Smooth muscle cell (in vitro differentiated cells): Measurements from ENCODE around the gene RNF217. TPM values are rescaled to one million over a fixed set of nuclear protein-coding genes. Genes with fewer than 3 reads are reported as not detected.
A peak's percentile ranks its signal among the peaks of the same experiment; 100 is the strongest.

ENCODE experiments used
- DNase-seq: peaks from one replicate; lab custom pipeline; 2025; ENCODE audit not compliant: unreplicated experiment; lab: John Stamatoyannopoulos, UW
- H2AFZ ChIP-seq: fragments of 200-600 bp; sonication (generic); 2 replicates; pipeline ENCODE4 v1.6.0; 2016; ENCODE audit warnings: antibody characterized with exemption, low read depth, mild to moderate bottlenecking
- H3F3A ChIP-seq: fragments of 200-600 bp; sonication (generic); 2 replicates; pipeline ENCODE4 v1.6.0; 2017; ENCODE audit warnings: antibody characterized with exemption, low read depth
- H3K27ac ChIP-seq: fragments of 200-600 bp; sonication (generic); 2 replicates; pipeline ENCODE4 v1.5.1; 2016; ENCODE audit warnings: low read depth, mild to moderate bottlenecking
- H3K27me3 ChIP-seq: fragments of 200-600 bp; sonication (generic); 2 replicates; pipeline ENCODE4 v1.6.1; 2016; ENCODE audit warnings: low read depth, mild to moderate bottlenecking
- H3K36me3 ChIP-seq: fragments of 200-600 bp; sonication (generic); 2 replicates; pipeline ENCODE4 v1.5.1; 2016; ENCODE audit warnings: low read depth
- H3K4me1 ChIP-seq: fragments of 200-600 bp; sonication (generic); 2 replicates; pipeline ENCODE4 v1.5.1; 2016; ENCODE audit warnings: low read depth
- H3K4me2 ChIP-seq: fragments of 200-600 bp; sonication (generic); 2 replicates; pipeline ENCODE4 v1.6.0; 2016; ENCODE audit warnings: mild to moderate bottlenecking
- H3K4me3 ChIP-seq: fragments of 200-600 bp; sonication (generic); 2 replicates; pipeline ENCODE4 v1.5.1; 2016; ENCODE audit warnings: mild to moderate bottlenecking
- H3K79me2 ChIP-seq: fragments of 200-600 bp; sonication (generic); 2 replicates; pipeline ENCODE4 v1.6.0; 2016; ENCODE audit warnings: low read depth, mild to moderate bottlenecking
- H3K9ac ChIP-seq: fragments of 200-600 bp; sonication (generic); 2 replicates; pipeline ENCODE4 v1.6.0; 2016; ENCODE audit warnings: low read depth
- H3K9me3 ChIP-seq: fragments of 200-600 bp; sonication (generic); replicated peaks from 2 replicates; pipeline ENCODE4 v1.5.1; 2016; ENCODE audit warnings: low read depth
- H4K20me1 ChIP-seq: fragments of 200-600 bp; sonication (generic); 2 replicates; pipeline ENCODE4 v1.6.0; 2016; ENCODE audit warnings: low read depth
- WGBS: methylation state at CpG from one replicate; pipeline ENCODE4 v1.1.7; 2016; ENCODE audit warnings: low lambda C conversion rate; 5-methylcytosine and 5-hydroxymethylcytosine counted together
- polyA plus RNA-seq: library from polyadenylated mRNA; unstranded; fragments of >200 nt; fragmentation: Nextera tagmentation; extraction: Ambion mirVana; gene quantifications from 2 replicates; pipeline ENCODE4 v1.2.1, GENCODE V29; 2016
- total RNA-seq: library from RNA; depleted of rRNA; stranded (reverse); fragments of >200 nt; gene quantifications from 2 replicates; pipeline ENCODE4 v1.2.3, GENCODE V29; 2014
- TF ChIP-seq, protein P1 (sequence below): fragments of 200-600 bp; sonication (generic); IDR thresholded peaks from 2 replicates; pipeline ENCODE4 v1.5.1; 2017; ENCODE audit warnings: borderline replicate concordance, mild to moderate bottlenecking, antibody characterized with exemption; ENCODE audit not compliant: insufficient read depth, poor library complexity, severe bottlenecking

The RNF217 gene
- total and polyA plus RNA-seq, 2 experiments from 2014 or later: 15.6 to 127 TPM

DNA sequence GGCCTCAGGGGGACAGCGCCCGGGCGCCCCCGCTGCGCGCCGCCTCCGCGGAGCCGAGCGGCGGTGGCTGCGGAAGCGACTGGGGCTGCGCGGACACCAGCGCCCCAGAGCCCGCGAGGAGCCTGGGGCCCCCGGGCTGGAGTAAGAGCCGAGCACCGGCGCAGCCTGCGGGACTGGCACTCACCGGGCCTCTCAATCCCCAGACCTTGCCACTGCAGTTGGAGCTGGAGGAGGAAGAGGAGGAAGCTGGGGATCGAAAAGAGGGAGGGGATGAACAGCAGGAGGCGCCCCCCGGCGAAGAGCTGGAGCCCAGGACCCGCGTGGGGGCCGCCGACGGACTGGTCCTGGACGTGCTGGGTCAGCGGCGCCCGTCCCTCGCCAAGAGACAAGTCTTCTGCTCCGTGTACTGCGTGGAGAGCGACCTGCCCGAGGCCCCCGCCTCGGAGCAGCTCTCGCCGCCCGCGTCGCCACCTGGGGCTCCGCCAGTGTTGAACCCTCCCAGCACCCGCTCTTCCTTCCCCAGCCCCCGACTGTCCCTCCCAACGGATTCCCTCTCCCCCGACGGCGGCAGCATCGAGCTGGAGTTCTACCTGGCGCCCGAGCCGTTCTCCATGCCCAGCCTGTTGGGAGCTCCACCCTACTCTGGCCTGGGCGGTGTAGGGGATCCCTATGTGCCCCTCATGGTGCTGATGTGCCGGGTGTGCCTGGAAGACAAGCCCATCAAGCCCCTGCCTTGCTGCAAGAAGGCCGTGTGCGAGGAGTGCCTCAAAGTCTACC is 590 bp downstream of the RNF217 start:
- peaks cover 73% of the 10 kb centered on the region for H3K79me2 ChIP-seq
- no peak for DNase-seq
- under 1% methylated on average over 50 of the region's 65 CpGs for WGBS

DNA sequence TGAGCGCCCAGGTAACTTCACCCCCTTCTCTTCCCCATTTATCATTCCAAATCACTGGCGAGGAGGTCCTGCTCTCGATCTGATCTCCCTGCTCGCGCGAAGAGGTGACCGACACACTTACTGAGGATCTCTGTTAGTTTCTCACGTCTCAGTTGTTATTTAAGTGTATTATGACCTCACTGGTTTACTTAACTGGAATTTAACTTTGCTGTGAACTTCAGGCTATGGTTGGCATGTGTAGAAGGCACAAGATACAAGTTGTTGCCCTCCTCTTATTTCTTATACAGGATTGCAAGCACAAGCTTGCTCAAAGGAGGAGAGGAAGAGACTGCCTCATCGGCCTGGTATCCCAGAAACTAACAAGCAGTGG is 1.2 kb downstream of the RNF217 start:
- H3K36me3 ChIP-seq: no peaks in the 10 kb centered on the region
- peak overlapping the region; percentile 86 for H3K4me2 ChIP-seq
- no peak for DNase-seq
- peak overlapping the region; percentile 49 for H2AFZ ChIP-seq
- TF ChIP-seq, protein P1, sequence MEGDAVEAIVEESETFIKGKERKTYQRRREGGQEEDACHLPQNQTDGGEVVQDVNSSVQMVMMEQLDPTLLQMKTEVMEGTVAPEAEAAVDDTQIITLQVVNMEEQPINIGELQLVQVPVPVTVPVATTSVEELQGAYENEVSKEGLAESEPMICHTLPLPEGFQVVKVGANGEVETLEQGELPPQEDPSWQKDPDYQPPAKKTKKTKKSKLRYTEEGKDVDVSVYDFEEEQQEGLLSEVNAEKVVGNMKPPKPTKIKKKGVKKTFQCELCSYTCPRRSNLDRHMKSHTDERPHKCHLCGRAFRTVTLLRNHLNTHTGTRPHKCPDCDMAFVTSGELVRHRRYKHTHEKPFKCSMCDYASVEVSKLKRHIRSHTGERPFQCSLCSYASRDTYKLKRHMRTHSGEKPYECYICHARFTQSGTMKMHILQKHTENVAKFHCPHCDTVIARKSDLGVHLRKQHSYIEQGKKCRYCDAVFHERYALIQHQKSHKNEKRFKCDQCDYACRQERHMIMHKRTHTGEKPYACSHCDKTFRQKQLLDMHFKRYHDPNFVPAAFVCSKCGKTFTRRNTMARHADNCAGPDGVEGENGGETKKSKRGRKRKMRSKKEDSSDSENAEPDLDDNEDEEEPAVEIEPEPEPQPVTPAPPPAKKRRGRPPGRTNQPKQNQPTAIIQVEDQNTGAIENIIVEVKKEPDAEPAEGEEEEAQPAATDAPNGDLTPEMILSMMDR: no peak
- peaks cover 23% of the 10 kb centered on the region for H3K4me1 ChIP-seq
- H4K20me1 ChIP-seq: peaks cover 38% of the 10 kb centered on the region
- peaks cover 79% of the 10 kb centered on the region for H3K79me2 ChIP-seq
- H3K9ac ChIP-seq: peak overlapping the region; percentile 87
- peaks cover 19% of the 10 kb centered on the region for H3F3A ChIP-seq
- H3K27ac ChIP-seq: peak overlapping the region; percentile 89
- H3K4me3 ChIP-seq: peak overlapping the region; percentile 93
- no peaks in the 10 kb centered on the region for H3K27me3 ChIP-seq
- no peaks in the 10 kb centered on the region for H3K9me3 ChIP-seq
- WGBS: under 1% methylated on average over 9 of the region's 9 CpGs

More for the DNA sequence above, 590 bp downstream of the RNF217 start:
- TF ChIP-seq, protein P1: no peak
- Histone ChIP-seq H3K4me3 (peak overlapping the region; percentile 93), H3K27me3 (no peaks in the 10 kb centered on the region), H3K4me2 (peak overlapping the region; percentile 86), H3F3A (peaks cover 19% of the 10 kb centered on the region), H4K20me1 (peaks cover 32% of the 10 kb centered on the region), H3K27ac (peak overlapping the region; percentile 89), H3K4me1 (peaks cover 23% of the 10 kb centered on the region), H3K36me3 (no peaks in the 10 kb centered on the region), H3K9ac (peak overlapping the region; percentile 87), H3K9me3 (no peaks in the 10 kb centered on the region), H2AFZ (peak overlapping the region; percentile 49)

DNA sequence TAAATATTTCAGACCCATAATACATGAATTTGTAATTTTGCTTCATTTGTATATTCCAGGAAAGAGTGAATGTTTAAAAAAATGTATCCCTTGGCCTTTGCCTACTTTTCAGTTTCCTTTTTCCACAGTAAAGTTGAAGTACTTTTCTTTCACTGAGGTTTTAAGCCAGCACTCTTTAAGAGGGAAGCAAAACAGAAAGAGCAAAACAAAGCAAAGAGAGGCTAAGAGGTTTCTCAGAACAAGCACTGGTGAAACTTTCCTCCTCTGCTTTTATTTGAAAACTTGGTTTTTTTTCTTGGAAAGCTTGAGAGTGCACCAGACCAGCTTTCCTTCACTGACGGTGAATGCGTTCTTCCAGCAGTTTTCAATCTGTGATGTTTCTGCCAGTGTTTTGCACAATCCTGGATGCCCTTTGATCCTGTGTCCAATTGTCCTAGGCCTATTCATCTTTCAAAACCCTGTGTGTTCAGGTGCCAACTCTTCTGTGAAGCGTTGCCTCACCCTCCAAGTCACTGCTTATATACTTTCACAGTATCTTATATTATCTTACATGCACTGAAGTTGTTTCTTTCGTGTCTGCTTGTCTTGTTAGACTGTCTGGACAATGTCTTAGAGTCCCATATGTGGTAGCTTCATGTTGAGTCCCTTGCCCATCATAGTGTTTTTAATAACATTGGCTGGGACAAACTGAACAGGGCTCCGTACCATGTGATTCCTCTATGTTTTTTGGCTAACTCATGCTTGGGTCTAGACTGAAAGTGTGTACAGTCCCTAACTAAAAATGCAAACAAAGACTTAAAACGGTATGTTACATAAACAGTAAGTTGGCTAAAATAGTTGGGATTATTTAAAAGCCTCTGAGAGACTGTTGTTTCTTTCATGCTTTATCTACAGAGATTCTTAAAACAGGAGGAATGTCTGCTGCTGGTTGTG is 1.9 kb downstream of the RNF217 start:
- H3K9ac ChIP-seq: peak overlapping the region; percentile 87
- DNase-seq: no peak
- WGBS: under 1% methylated on average over 6 of the region's 6 CpGs
- peak overlapping the region; percentile 89 for H3K27ac ChIP-seq
- H3K9me3 ChIP-seq: no peaks in the 10 kb centered on the region
- peaks cover 19% of the 10 kb centered on the region for H3F3A ChIP-seq
- no peaks in the 10 kb centered on the region for H3K27me3 ChIP-seq
- TF ChIP-seq, protein P1: no peak
- peak overlapping the region; percentile 93 for H3K4me3 ChIP-seq
- H3K36me3 ChIP-seq: no peaks in the 10 kb centered on the region
- H3K79me2 ChIP-seq: peaks cover 83% of the 10 kb centered on the region
- H3K4me1 ChIP-seq: peaks cover 23% of the 10 kb centered on the region
- no peak overlapping the region for H2AFZ ChIP-seq
- peak overlapping the region; percentile 86 for H3K4me2 ChIP-seq
- H4K20me1 ChIP-seq: peaks cover 44% of the 10 kb centered on the region
